SU-DHL-6 (cell line): Measurements from ENCODE around the gene C1orf35.

ENCODE experiments used
- CTCF ChIP-seq: fragments of 200-600 bp; sonication (generic); IDR thresholded peaks from one replicate; pipeline ENCODE4 v1.5.1; 2017; ENCODE audit warnings: antibody characterized with exemption, mild to moderate bottlenecking, low read length, moderate library complexity; ENCODE audit not compliant: insufficient read depth, poor library complexity, severe bottlenecking
- EZH2phosphoT487 ChIP-seq: fragments of 200-600 bp; sonication (generic), shearing (Covaris generic); conservative IDR thresholded peaks from 2 replicates; pipeline ENCODE4 v1.6.1; 2018; ENCODE audit warnings: mild to moderate bottlenecking, antibody characterized with exemption, low read length, moderate library complexity, mixed read lengths

DNA sequence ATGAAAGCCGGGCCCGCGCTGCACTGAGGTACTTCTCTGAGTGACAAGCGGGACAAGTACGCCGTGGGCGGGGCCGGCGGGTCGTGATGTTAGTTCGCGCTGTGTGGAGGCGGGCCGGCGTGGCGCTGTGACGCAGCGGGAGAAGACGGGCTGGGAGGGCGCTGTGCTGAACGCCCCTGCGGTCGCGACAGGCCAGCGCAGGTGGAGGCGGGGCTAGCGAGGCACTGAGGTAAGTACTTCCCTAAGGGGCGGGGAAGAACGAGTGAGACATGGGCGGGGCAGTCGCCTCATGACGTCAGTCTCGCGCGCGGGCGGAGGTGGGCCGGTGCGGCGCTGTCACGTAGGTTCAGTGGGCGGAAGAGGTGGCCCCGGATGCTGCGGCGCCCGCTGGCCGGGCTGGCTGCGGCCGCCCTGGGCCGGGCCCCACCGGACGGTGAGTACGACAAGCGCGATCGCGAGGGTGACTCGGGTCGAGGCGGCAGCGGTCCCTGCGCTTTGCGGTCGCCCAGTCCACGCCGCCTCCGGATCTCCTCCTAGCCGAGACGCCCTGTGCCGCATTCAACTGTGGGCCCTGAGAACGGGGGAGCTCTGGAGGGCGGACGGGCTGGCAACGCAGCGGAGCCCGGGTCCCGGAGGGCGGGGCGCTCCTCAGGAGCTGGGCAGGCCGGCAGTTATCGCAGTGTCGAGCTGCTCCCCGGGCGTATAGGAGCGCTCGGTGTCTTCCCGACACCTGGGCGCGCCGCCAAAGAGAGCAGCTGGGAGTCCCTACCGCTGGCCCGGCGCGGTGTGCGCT, 37.0 kb upstream of the C1orf35 start, which contains the start of gene GUK1:
- no peak for TF ChIP-seq EZH2phosphoT487
- no peak for TF ChIP-seq CTCF
